GM21423 (cell line): ENCODE results near the gene FAM236D.
"Not testable (repeated sequence)": the region's sequence is repeated elsewhere in the genome, so short reads cannot be mapped to it uniquely, and the experiment has no call there.

ENCODE experiments used
- ATAC-seq: cut with Tn5 transposase; IDR thresholded peaks from one replicate; pipeline ENCODE4 v1.9.1; 2021; ENCODE audit warnings: mild to moderate bottlenecking, moderate library complexity; ENCODE audit not compliant: unreplicated experiment

Gene FAM236D

DNA sequence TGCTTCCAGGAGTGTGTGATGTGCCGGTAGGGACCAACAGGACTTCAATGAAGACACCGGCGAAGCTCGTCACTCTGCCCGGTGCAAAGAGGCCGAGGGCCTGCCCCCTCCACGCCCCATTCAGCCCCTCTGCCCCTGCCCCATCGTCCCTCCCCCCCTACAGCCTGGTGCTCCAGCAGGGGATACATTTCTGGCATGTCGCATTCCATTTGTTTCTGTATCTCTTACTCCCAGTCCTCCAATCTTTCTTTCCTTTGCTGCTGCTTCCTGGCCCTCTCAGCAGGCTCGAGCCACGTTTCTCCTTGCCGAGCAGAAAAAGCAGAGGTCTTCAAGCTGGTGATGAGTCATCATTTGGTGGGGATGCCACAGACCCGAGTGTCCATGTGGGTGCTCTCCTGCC, at the start of gene FAM236D:
FAM236D (minus strand) TSS at position 101 of the 400 bp plus-strand sequence; CDS start at position 1, 100 bp downstream.
- not testable (repeated sequence) for ATAC-seq

GRCh38 chrX:72837532-72837931, 29.5 kb upstream of the FAM236D start:
- not testable (repeated sequence) for ATAC-seq

DNA sequence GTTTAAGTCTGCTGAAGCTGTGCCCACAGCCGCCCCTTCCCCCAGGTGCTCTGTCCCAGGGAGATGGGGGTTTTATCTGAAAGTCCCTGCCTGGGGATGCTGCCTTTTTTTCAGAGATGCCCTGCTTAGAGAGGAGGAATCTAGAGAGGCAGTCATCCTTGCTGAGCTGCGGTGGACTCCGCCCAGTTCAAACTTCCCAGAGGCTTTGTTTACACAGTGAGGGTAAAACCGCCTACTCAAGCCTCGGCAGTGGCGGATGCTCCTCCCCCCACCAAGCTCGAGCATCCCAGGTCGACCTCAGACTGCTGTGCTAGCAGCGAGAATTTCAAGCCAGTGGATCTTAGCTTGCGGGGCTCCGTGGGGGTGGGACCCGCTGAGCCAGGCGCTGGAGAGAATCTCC, 22.7 kb upstream of the FAM236D start:
- ATAC-seq = not testable (repeated sequence)

DNA sequence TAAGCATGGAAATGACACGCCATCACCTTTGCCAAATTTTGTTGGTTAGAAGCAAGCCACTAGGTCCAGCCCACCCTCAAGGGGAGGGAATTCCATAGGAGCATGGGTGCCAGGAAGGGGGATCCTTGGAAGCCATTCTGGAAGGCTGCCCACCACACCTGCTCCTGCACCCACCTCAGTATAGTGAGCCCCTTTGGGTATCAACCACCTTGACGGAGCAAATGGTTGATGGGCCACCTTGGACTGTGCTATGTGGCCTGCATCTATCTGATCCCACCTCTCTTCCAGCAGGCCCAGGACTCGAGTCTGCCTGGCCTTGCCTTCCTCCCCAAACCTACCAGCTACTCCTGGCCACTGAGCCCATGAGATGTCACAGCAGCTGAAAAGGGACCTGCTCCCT, 17.6 kb downstream of the FAM236D start:
- not testable (repeated sequence) for ATAC-seq

GRCh38 chrX:72788142-72788541, 19.9 kb downstream of the FAM236D start:
- ATAC-seq = not testable (repeated sequence)

DNA sequence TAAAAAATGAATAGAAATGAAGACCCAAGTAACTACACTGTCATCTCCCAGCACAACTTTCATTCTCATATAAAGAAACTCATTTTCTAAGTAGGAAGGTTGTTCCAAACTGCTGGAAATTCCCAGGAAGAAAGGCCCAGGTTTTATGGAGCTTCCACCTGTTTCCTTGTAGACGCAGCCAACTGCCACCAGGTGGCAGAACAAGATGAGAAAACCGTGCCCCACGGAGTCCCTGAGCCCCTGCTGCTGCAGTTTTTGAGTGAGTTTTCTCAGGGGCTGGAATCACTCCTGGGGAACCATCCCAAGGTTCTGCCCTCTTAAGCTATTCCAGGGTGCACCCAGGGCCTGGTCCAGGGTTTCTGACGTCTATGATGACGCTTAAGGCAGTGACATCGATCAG, 24.0 kb downstream of the FAM236D start:
- ATAC-seq = not testable (repeated sequence)

- not testable (repeated sequence) for ATAC-seq
Observed at GRCh38 chrX:72783365-72783936, 24.6 kb downstream of the FAM236D start.

- not testable (repeated sequence) for ATAC-seq
Observed at GRCh38 chrX:72782560-72782959, 25.4 kb downstream of the FAM236D start, which contains the start of gene FAM236B. TSS of gene FAM236B (minus strand) at chrX:72782660. CDS start at chrX:72782560, 100 bp downstream.

DNA sequence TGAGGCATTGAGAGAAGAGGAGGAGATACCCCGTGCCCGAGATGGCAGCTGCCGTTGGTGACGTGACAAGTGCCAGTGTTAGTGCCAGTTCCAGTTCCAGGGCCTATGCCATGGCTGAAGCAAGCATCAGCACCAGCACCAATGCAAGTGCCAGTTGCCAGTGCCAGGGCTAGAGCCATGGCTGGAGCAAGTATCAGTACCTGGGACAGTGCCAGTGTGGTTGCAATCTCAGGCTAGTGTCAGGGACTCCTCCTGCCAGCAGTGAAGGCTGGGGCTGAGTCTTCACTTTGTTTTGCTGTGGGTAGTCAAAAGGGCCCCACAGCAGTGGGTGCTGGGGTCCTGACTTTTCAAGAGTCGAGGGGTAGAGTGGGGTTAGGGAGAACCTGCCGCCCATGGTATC, 29.9 kb downstream of the FAM236D start:
- ATAC-seq = not testable (repeated sequence)

DNA sequence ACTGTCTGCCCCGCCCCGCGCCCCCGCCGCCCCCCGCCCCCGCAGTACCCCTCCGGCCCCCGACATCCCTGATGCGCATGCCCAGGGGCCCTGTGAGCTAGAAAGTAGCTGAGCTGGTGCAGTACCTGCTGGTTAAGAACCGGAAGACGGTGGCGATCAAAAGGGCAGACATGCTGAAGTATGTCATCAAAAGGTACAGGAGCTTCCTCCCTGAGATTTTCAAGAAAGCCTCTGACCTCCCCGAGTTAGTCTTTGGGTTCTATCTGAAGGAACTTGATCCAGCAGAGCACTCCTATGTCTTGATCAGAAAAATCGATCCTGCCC, 30.6 kb downstream of the FAM236D start:
- peak; percentile 79 for ATAC-seq

GRCh38 chrX:72776653-72777466, 31.1 kb downstream of the FAM236D start, which contains the start of gene DMRTC1B:
TSS of gene DMRTC1B (plus strand) at chrX:72776890. CDS start at chrX:72845136, 68,246 bp downstream.
- ATAC-seq = peak; percentile 84

DNA sequence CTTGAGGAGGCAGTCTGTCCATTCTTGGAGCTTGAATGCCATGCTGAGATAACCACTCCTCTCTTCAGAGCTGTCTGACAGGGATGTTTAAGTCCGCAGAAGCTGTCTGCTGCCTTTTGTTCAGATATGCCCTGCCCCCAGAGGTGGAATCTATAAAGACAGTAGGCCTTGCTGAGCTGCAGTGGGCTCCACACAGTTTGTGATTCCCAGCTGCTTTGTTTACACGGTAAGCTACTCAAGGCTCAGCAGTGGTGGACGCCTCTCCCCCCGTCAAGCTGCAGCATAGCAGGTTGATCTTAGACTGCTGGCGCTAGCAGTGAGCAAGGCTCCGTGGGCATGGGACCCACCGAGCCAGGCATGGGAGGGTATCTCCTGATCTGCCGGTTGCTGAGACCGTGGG, 47.6 kb downstream of the FAM236D start:
- ATAC-seq = not testable (repeated sequence)
